GM19324 (cell line): ENCODE measurements around the gene EEPD1.

Experiments
- ATAC-seq: cut with Tn5 transposase; IDR thresholded peaks from one replicate; pipeline ENCODE4 v1.9.1; 2021; ENCODE audit warnings: mild to moderate bottlenecking, moderate library complexity; ENCODE audit not compliant: unreplicated experiment, low FRiP score

The EEPD1 gene

DNA sequence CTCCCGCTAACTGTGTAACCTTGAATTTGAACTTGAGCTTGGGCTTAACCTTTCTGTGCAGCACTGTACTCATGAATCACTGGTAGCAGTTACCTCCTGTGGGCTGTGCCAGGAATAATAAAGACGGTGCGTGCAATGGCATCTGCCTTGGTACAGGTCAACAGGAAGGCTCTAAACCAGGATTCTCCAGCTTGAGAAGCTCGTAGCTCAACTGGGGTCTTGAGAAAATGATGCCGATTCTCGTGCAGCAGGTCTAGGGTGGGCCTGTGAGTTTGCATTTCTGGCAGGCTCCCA is 124.1 kb downstream of the EEPD1 start:
- no peak for ATAC-seq

DNA sequence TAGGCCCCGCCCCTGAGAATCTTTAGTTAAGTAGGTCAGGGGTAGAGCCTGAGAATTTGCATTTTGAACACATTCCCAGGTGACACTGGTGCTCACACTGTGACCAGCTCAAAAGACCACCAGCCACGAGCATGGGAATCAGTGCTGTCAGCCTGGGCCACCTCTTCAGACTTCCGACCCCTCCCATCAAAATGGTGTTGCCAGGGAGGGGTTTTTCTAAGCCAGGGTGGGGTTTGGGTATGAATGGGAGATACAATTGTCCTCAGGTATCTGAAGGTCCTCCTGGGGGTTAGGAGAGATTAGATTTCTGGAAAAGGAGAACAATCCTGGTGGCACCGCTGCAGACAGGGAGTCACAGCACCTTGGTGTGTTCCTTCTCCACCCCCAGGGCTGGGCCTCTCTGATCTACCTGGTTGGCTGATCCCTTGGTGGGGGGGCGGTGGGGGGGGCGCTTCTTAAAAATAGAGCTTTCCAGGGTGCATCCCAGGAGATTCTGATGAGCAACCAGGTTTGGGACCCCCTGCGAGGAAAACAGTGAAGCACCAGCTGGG is 125.1 kb downstream of the EEPD1 start:
- no peak for ATAC-seq

GRCh38 chr7:36278620-36279172 is 125.6 kb downstream of the EEPD1 start:
- ATAC-seq, result no peak

DNA sequence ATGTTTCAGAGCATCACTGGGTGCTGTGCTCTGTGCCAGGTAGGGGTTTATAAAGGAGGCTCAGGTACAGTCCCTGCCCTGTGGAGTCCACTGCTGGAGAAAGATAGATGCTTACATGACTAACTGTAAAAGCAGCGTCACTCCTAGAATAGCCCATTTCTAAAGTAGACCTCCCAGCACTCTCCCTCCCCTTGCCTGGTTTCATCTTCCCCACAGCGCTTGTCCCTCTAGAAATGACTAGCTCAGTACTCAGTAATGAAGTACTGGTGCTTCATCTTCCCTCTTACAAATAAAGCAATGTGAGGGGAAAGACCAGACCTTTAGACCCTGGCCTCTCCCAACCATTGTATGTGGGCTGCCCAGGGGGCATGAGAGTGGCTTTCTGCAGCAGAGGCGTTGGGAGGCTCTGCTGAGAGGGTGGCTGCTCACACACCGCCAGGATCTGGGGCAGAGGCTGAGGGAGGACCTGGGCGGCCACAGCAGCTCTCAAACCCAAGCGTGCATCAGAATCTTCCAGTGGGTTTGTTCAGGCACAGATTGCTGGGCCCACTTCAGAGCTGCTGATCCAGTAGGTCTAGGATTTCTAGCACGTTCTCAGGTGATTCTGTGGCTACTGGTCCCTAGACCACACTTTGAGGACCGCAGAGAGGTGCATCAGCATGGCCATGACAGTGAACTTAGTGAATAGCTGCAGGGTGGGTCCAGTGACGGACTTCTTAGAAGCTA is 126.3 kb downstream of the EEPD1 start:
- peak; percentile 42 for ATAC-seq

- no peak for ATAC-seq
These were observed 126.9 kb downstream of the EEPD1 start for GRCh38 chr7:36279926-36280315.

DNA sequence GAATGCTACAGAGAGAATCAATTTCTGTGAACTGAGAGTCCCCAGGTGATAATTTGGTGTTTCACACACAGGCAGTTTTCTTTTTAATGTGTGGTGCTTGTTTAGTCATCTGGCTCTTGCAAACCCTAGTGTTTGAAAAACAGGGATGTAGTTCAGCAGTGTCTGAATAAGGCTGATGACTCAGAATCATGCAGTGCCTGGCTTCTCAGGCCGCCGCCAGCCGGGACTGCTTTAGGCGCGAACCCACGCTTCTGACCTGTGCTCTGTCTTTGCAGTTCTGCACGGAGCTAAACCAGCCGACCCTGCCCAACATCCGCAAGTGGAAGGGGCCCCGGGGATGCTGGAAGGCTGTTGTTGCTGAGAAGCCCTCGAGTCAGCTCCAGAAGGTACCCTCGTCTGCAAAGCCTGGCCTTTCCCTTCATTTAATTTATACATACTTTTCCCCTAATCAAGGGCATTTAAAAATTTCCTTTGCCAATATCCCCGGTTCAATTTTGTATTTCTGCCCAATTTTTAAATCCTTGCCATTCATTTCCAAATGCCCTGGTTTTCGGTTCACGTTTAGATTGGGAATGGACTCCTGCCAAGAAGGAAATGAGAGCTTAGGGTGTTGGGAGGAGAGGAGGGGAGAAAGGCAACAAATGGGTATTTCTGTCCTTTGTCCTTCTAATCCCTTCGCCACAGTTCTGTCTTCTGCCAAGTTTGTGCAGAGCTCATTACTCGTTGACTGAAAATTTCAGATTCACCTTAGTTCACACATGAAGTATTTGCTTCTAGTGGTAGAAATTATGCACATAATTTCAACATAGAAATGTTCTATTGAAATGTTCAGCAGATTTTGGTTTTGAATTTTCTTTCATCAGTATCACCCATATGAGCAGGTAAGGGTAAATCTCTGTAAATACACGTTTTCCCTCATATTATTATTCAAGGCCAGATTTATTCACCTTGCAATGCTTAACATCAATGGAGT is 128.1 kb downstream of the EEPD1 start:
- ATAC-seq, result no peak

DNA sequence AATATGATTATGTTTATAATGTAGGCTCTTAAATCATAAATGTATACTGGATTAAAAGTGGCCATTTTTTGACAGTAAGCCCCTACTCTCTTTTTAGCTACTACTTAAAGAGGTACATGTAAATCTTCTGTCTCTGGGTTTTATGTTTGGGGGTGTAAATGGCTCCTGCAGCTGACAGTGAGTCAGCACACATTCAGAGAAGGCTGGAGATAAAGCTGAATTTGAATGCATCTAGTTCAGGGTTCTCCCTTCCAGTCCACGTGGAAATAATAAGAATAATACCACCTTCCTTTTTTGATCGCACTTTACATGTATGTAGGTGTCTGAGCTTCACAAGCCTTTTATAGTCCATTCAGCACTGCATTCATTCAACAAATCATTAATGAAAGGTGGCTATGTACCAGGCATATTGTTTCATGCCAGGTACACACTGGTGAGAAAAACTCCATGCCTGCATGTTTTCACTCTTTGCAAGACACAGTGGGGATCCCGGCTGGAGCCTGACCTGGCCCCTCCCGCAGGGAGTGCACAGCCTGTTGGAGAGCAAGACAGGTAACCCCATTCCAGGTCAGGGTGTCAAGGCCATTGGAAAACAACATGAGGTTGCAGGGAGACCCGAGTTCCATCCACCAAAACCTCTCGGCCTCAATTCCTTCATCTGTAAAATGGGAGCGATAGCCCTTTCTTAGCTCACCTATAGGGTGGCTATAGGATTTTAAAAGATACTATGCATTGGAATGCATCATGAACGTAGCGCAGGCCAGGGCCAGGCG is 129.1 kb downstream of the EEPD1 start:
- ATAC-seq, result no peak

DNA sequence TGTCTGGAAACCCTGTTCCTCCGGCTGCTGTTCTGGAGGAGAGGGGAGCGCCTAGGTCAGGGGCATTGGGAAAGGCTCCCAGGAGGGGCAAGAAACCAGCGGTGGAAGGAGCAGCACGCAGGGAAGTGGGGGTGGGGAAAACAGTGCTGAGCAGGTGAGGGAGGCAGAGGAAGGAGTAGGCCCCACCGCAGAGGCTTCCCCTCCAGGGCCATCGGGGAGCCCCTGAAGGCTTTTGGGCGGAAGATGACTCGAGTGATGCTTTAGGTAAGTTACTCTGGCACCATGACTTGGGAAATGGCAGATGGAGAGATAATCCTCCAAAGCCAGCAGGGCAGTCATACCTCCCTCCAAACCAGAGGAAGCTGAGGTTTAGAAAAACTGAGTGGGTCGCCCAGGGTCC is 130.1 kb downstream of the EEPD1 start:
- no peak for ATAC-seq

DNA sequence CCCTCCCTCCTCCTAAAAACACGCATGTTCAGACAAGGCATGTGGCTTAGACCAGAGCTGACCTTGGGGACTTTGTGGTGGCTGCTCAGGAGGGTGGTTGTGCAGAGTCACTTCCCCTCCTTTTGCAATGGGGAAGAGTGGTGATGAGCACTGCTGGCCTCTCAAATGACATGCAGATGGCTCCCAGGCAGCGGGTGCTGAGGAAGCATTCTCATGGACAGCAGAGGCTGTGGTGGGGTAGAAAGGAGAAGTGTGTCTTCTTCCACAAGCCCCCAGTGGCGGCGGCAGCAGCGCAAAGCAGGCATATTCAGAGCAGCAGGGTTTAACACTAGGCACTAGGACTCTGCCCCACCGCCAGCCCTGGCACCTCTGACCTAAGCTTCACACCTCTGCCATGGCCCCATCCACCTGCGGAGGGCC is 130.7 kb downstream of the EEPD1 start:
- ATAC-seq, result peak; percentile 46

DNA sequence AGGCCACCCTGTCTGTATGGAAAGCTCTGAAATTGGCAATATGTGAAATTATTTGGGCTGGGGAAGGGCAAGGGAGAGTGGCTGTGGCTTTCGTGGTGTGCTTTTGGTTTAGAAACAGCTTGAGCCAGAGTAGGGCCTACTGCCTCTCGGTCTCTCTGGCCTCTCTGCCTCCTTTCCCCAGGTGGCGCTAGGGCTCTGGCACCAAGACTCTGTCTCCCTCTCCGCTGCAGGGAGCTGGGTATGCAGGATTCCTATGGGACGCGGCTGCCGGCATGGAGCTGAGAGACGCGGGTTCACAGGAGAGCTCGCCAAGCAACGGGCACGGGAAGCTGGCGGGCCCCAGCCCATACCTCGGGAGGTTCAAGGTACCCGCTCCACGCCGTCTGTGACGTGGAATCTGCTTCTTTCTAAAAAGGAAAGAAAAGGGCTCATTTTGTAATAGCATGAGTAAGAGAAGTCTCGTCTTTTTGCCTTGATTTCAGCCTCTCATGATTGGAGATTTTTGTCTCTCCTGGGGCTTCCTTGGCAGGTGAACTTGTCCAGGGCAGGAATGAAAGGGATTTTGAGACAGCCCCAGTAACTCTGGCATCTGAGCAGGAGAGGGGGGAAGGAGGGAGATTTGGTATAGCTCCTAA is 131.5 kb downstream of the EEPD1 start:
- no peak for ATAC-seq

DNA sequence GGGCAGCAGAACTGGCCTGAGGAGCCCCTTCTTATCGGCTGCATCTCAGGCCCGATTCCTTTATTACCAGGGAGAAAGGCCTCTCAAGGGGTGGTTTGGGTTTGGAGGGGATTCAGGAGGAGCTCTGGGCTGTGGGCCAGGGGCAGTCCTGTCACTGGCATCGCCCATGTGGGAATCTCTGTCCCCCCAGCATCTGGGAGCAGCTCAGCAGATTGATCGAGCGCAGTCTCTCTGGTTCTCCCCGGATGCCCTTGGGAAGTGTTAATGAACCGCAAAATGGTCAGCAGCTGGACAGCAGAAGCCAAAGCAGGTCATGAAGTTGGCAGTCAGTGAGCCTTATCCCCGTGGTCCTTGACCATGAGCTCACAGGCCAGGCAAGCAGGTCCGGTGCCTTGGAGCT is 132.2 kb downstream of the EEPD1 start:
- ATAC-seq, result no peak

GRCh38 chr7:36286226-36286625 is 133.2 kb downstream of the EEPD1 start:
- no peak for ATAC-seq

DNA sequence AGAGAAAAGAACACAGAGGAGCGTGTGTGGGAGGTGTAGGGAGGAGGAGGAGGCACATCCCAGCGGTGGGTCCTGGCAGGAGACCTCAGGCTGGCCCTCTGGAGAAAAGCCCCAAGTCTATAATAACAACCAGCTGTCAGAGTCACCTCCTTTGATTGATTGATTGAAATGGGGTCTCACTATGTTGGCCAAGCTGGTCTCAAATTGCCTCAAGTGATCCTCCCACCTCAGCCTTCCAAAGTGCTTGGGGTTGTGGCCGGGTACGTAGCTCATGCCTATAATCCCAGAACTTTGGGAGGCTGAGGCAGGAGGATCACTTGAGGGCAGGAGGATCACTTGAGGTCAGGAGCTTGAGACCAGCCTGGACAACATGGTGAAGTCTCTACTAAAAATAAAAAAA is 133.6 kb downstream of the EEPD1 start:
- no peak for ATAC-seq

DNA sequence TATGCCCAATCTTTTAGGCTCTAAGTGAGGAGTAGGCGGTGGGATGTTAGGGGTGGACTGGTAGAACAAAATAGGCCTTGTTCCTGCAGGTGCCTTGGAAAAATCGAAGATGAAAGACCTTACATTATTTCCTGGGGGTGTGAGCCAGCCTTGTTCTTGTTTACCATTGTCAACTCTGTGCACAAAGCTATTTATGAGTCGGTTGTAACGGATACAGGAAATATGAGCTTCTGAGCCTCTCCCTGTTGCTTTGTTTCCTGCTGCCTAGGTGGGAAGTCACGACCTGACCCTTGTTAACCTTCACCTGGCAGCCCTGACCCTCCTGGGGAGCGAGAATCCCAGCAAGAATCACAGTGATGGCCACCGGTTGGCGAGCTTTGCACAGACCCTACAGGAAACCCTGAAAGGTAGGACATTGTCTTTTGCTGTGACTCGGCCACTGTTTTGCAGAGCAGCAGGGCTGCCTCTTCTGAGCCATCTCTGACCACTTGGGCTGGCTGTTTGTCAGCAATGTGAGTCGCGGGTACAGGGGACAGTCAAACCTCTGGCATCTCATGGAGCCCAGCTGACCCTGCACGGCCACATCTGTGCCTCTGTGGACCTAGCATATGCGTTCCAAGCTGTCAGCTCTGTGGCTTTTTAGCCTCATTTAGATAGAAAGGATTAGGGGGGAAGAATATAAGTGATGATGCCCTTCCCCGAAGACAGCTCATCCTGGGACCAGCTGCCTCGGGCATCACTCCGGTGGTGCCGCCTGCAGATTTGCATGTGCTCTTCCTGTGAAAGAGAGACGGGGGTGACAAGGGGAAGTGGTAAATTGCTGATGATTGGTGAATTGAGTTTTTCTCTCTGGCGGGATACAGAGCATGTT is 134.6 kb downstream of the EEPD1 start:
- ATAC-seq, result peak; percentile 42

DNA sequence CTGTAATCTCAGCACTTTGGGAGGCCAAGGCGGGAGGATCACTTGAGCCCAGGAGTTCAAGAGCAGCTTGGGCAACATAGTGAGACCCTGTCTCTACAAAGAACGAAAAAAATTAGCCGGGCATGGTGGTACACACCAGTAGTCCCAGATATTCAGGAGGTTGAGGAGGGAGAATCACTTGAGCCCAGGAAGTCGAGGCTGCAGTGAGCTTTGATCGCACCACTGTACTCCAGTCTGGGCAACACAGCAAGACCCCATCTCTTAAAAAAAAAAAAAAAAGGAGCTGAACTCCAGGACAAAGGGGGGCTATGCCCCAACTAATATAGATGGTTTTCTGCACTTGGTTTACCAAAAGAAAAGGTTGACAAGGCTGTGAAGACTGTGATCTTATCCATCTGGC is 135.4 kb downstream of the EEPD1 start:
- ATAC-seq, result no peak

DNA sequence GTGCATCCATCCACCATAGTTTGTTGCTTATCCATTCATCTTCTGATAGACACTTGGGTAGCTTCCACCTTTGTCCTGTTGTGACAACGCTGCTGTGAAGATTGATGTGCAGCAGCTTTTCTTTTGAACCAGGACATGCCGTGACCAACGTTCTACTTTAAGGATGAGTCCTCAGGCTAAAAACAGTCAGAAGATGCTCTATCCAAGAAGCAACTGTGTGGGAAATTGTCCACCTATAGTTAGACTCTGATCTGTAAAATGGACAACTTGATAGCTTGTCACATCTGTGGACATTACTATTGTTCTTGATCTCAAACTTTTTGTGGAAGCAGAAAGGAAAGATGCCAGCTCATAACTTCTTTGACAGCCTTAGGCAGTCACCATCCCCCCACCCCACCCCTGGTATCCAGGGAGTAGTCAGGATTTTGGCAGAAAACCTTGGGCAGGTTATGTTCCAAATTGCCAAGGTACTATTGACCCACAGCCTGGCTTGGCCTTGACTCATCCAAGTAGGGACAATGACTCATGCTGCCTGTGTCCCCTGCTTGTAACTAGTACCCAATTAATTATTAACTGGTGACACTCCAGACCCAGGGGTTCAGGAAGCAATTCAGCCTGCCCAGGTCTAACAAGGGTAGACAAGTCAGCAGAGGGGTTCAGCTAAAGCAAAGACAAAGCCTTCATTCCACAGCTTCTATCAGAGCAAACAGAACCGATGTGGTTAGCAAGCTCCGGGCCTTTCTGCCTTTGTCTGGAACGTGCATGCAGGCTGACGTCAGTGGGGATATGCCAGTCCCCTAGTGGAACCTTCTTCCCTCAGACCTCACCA is 137.0 kb downstream of the EEPD1 start:
- ATAC-seq, result no peak

DNA sequence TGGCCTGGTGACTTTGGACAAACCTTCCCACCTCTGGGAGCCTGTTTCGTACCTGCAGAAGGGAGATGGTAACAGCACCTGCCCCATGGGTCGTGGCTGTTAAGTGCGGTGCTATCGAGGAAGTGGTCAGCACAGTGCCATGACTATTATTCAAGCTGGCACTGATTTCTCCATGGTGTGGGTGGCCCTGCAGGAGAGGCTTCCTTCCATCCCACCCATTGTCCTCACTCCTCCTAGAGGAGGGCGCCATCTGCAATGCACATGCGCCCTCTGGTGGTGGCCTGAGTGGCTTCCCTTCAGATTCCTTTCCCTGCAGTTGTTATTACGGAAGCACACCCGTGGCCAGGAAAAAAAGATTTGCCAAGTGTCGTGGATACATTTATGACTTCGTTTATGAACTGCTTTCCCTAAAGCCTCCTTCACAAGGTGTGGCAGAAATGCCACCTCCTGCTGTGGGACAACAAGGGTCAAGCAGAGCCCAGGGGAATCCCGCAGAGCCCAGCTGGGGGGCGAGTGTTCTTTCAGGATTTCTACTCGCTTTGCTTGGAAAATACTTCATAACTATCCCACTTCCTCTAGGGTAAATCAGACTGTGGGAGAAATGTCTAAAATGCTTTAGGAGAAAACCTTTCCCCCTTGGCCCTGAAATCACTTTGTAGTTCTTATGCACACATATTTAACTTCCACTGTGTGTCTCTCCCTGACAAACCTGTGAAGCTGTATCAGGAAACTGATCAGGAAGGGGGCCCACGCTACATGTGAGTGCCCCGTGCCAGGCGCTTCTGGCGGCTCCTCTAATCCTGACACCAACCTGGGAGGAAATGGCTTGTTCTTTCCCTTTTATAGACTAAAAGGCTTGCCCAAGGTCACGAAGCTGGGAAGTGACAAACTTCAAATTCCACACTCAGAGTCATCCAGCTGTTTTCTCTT is 138.6 kb downstream of the EEPD1 start:
- no peak for ATAC-seq
